Loucy (cell line): ENCODE results near the gene C6orf47.

Experiments
- EZH2phosphoT487 ChIP-seq: fragments of 200-600 bp; IDR thresholded peaks from 2 replicates; pipeline ENCODE4 v1.6.1; 2018; ENCODE audit warnings: antibody characterized with exemption, mild to moderate bottlenecking, moderate library complexity, borderline replicate concordance
- TF ChIP-seq, protein P1 (sequence below): fragments of 200-600 bp; sonication (generic); conservative IDR thresholded peaks from 2 replicates; pipeline ENCODE4 v1.5.1; 2014; ENCODE audit warnings: mild to moderate bottlenecking, antibody characterized with exemption, low read length

DNA sequence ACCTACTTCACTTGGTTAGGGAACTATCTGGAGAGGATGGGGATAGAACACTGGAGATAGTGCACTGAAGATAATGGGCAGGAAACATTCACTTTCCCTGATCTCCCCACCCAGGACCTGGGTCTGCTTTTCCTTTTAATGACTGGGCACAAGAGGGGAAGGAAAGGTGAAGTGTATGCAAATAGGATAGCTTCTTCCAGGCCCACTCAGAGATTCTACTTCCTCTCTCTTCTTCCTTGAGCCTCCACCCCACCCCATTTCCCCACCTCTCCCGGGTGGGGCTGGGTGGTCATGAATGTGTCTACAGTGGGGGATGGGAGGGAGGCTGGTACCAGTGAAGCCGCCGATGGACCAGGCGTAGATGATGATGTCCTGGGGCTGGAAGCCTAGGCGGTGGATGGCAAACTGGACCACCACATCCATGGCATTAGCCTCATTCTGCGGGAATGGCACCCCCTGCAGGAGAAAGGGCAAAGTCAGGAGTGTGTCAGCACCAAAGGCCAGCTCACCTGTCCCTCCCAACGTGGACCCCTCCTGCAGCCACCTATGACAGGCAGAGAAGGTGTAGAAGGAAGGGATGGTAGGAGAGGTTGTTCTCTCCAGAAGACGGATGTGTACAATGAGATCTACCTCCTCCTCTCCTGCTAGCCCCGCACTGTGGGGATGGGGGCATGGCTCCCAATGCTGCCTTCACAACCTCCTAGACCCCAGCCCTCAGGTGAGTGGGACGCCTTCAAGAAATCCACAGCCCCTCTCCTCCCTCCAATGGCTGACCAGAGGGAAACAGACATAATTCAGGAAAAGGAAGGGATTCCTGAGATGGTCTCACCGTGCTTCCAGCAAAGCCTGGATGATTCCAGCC lies 28.9 kb upstream of the C6orf47 start:
- TF ChIP-seq, protein P1, sequence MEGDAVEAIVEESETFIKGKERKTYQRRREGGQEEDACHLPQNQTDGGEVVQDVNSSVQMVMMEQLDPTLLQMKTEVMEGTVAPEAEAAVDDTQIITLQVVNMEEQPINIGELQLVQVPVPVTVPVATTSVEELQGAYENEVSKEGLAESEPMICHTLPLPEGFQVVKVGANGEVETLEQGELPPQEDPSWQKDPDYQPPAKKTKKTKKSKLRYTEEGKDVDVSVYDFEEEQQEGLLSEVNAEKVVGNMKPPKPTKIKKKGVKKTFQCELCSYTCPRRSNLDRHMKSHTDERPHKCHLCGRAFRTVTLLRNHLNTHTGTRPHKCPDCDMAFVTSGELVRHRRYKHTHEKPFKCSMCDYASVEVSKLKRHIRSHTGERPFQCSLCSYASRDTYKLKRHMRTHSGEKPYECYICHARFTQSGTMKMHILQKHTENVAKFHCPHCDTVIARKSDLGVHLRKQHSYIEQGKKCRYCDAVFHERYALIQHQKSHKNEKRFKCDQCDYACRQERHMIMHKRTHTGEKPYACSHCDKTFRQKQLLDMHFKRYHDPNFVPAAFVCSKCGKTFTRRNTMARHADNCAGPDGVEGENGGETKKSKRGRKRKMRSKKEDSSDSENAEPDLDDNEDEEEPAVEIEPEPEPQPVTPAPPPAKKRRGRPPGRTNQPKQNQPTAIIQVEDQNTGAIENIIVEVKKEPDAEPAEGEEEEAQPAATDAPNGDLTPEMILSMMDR, result peak; percentile 69
- no peak for TF ChIP-seq EZH2phosphoT487
